Natural killer cell treated with Interleukin-12 subunit alpha and Interleukin-12 subunit beta and Interleukin-15 and Interleukin-18, amount 100 ng/mL, for 72 hours (primary cell): ENCODE results near the gene TLX1. TPM values are rescaled to one million over a fixed set of nuclear protein-coding genes. Genes with fewer than 3 reads are reported as not detected.
"Not testable (repeated sequence)": the region's sequence is repeated elsewhere in the genome, so short reads cannot be mapped to it uniquely, and the experiment has no call there.

Experiments used
- ATAC-seq, 2 donors: fragments of 150-1000 bp; cut with Tn5 transposase in 1 of 2; sonication (Bioruptor Pico), chemical (Tn5 transposase) in 1 of 2; 2 replicates each; pipeline ENCODE4 v1.10.0; 2021
- DNase-seq: peaks from one replicate; pipeline ENCODE4 v3.0.0; 2022; ENCODE audit warnings: low spot score
- H3K27ac Mint-ChIP-seq, 2 donors: 1 replicate in 1 of 2; 2 replicates in 1 of 2; pipeline ENCODE4 v1.8.0; 2022; ENCODE audit warnings: mixed read lengths in 2 of 2, mild to moderate bottlenecking in 1 of 2, moderate library complexity in 1 of 2
- H3K27me3 Mint-ChIP-seq, 2 donors: 1 replicate in 1 of 2; 2 replicates in 1 of 2; pipeline ENCODE4 v1.8.0; 2022; ENCODE audit warnings: mixed read lengths in 2 of 2
- H3K36me3 Mint-ChIP-seq: one replicate; pipeline ENCODE4 v1.8.0; 2022; ENCODE audit warnings: mixed read lengths
- H3K4me1 Mint-ChIP-seq, 2 donors: 1 replicate in 1 of 2; 2 replicates in 1 of 2; pipeline ENCODE4 v1.8.0; 2022; ENCODE audit warnings: low read depth in 2 of 2, mixed read lengths in 2 of 2, mild to moderate bottlenecking in 1 of 2
- H3K4me3 Mint-ChIP-seq: one replicate; pipeline ENCODE4 v1.8.0; 2022; ENCODE audit warnings: mixed read lengths
- H3K9me3 Mint-ChIP-seq: 2 replicates; pipeline ENCODE4 v1.8.0; 2022; ENCODE audit warnings: mixed read lengths
- total RNA-seq, 2 donors: library from RNA; stranded (reverse); gene quantifications; one replicate each; pipeline ENCODE4 v1.2.3, GENCODE V29; 2022

The TLX1 gene
- total RNA-seq, 2 donors from 2014 or later: not detected

- peaks cover 1 to 4% of the 10 kb centered on the region in 2 donors for H3K4me1 Mint-ChIP-seq
- no peaks in the 10 kb centered on the region for H3K36me3 Mint-ChIP-seq
- H3K27ac Mint-ChIP-seq: no peak overlapping the region
- H3K27me3 Mint-ChIP-seq: peaks cover 46 to 49% of the 10 kb centered on the region in 2 donors
- no peaks in the 10 kb centered on the region for H3K9me3 Mint-ChIP-seq
- DNase-seq: no peak
- ATAC-seq: no peak
- no peak overlapping the region for H3K4me3 Mint-ChIP-seq
Observed at GRCh38 chr10:101143345-101143630, 12.2 kb downstream of the TLX1 start.

GRCh38 chr10:101144053-101144452 lies 13.0 kb downstream of the TLX1 start:
- no peaks in the 10 kb centered on the region for H3K9me3 Mint-ChIP-seq
- peaks cover 0 to 2% of the 10 kb centered on the region in 2 donors for H3K4me1 Mint-ChIP-seq
- no peak overlapping the region for H3K4me3 Mint-ChIP-seq
- H3K36me3 Mint-ChIP-seq: no peaks in the 10 kb centered on the region
- ATAC-seq: no peak
- DNase-seq: no peak
- H3K27me3 Mint-ChIP-seq: peaks cover 45 to 48% of the 10 kb centered on the region in 2 donors
- no peak overlapping the region for H3K27ac Mint-ChIP-seq

- no peaks in the 10 kb centered on the region for H3K36me3 Mint-ChIP-seq
Observed at GRCh38 chr10:101145145-101145544, 14.0 kb downstream of the TLX1 start.

GRCh38 chr10:101145750-101146391 lies 14.8 kb downstream of the TLX1 start:
- no peak overlapping the region for H3K27ac Mint-ChIP-seq

More at GRCh38 chr10:101145145-101145544, 14.0 kb downstream of the TLX1 start:
- no peak for DNase-seq
- no peaks in the 10 kb centered on the region for H3K9me3 Mint-ChIP-seq
- ATAC-seq: no peak
- peaks cover 42 to 51% of the 10 kb centered on the region in 2 donors for H3K27me3 Mint-ChIP-seq
- H3K4me3 Mint-ChIP-seq: no peak overlapping the region
- no peak overlapping the region for H3K27ac Mint-ChIP-seq
- peaks cover 0 to 2% of the 10 kb centered on the region in 2 donors for H3K4me1 Mint-ChIP-seq

GRCh38 chr10:101146392-101147251 lies 15.5 kb downstream of the TLX1 start:
- no peaks in the 10 kb centered on the region for H3K36me3 Mint-ChIP-seq
- H3K27me3 Mint-ChIP-seq: peaks cover 45 to 58% of the 10 kb centered on the region in 2 donors
- peaks cover 0 to 2% of the 10 kb centered on the region in 2 donors for H3K4me1 Mint-ChIP-seq
- H3K4me3 Mint-ChIP-seq: no peak overlapping the region
- DNase-seq: no peak
- no peak for ATAC-seq
- H3K9me3 Mint-ChIP-seq: no peaks in the 10 kb centered on the region
- no peak overlapping the region for H3K27ac Mint-ChIP-seq

More at GRCh38 chr10:101145750-101146391, 14.8 kb downstream of the TLX1 start:
- no peaks in the 10 kb centered on the region for H3K36me3 Mint-ChIP-seq
- no peaks in the 10 kb centered on the region for H3K9me3 Mint-ChIP-seq
- peaks cover 0 to 2% of the 10 kb centered on the region in 2 donors for H3K4me1 Mint-ChIP-seq
- peaks cover 42 to 52% of the 10 kb centered on the region in 2 donors for H3K27me3 Mint-ChIP-seq
- ATAC-seq (no peak), DNase-seq (no peak)
- H3K4me3 Mint-ChIP-seq: no peak overlapping the region

GRCh38 chr10:101151395-101151794 lies 20.3 kb downstream of the TLX1 start:
- Mint-ChIP-seq H3K36me3 (no peaks in the 10 kb centered on the region), H3K4me1 (no peaks in the 10 kb centered on the region), H3K9me3 (no peaks in the 10 kb centered on the region), H3K4me3 (no peak overlapping the region), H3K27ac (no peak overlapping the region), H3K27me3 (peaks cover 38 to 56% of the 10 kb centered on the region in 2 donors)
- ATAC-seq: no peak
- no peak for DNase-seq

- Mint-ChIP-seq H3K27me3 (peaks cover 38 to 58% of the 10 kb centered on the region in 2 donors), H3K27ac (no peak overlapping the region), H3K36me3 (no peaks in the 10 kb centered on the region), H3K4me3 (no peak overlapping the region), H3K4me1 (no peaks in the 10 kb centered on the region), H3K9me3 (no peaks in the 10 kb centered on the region)
- ATAC-seq: no peak
- DNase-seq: no peak
Observed at GRCh38 chr10:101152316-101152715, 21.2 kb downstream of the TLX1 start.

GRCh38 chr10:101154506-101154905 lies 23.4 kb downstream of the TLX1 start:
- H3K36me3 Mint-ChIP-seq, H3K9me3 Mint-ChIP-seq, ATAC-seq, H3K4me1 Mint-ChIP-seq, H3K4me3 Mint-ChIP-seq, H3K27ac Mint-ChIP-seq, DNase-seq: not testable (repeated sequence)
- H3K27me3 Mint-ChIP-seq: peaks cover 27 to 54% of the 10 kb centered on the region in 2 donors

- Mint-ChIP-seq H3K4me1 (peaks cover 0 to 4% of the 10 kb centered on the region in 2 donors), H3K9me3 (no peaks in the 10 kb centered on the region), H3K27me3 (peaks cover 33 to 66% of the 10 kb centered on the region in 2 donors), H3K27ac (no peak overlapping the region), H3K36me3 (no peaks in the 10 kb centered on the region), H3K4me3 (no peak overlapping the region)
- ATAC-seq (no peak), DNase-seq (no peak)
Observed at GRCh38 chr10:101155896-101156295, 24.8 kb downstream of the TLX1 start.

- ATAC-seq (no peak), DNase-seq (no peak)
- Mint-ChIP-seq H3K4me1 (peaks cover 8 to 15% of the 10 kb centered on the region in 2 donors), H3K36me3 (no peaks in the 10 kb centered on the region), H3K27me3 (peaks cover 40 to 70% of the 10 kb centered on the region in 2 donors), H3K27ac (no peak overlapping the region), H3K9me3 (no peaks in the 10 kb centered on the region), H3K4me3 (no peak overlapping the region)
Observed at GRCh38 chr10:101157756-101158458, 26.8 kb downstream of the TLX1 start.

- no peak overlapping the region for H3K4me3 Mint-ChIP-seq
Observed at GRCh38 chr10:101158459-101159058, 27.5 kb downstream of the TLX1 start.

GRCh38 chr10:101161494-101162299 lies 30.6 kb downstream of the TLX1 start:
- H3K4me3 Mint-ChIP-seq: no peak overlapping the region
- DNase-seq (peak; percentile 81), ATAC-seq (peak; percentile 64 to 76)
- peaks cover 13 to 21% of the 10 kb centered on the region in 2 donors for H3K4me1 Mint-ChIP-seq
- H3K27me3 Mint-ChIP-seq: peaks cover 54 to 73% of the 10 kb centered on the region in 2 donors
- H3K27ac Mint-ChIP-seq: no peak overlapping the region
- H3K36me3 Mint-ChIP-seq: no peaks in the 10 kb centered on the region
- H3K9me3 Mint-ChIP-seq: no peaks in the 10 kb centered on the region

More at GRCh38 chr10:101158459-101159058, 27.5 kb downstream of the TLX1 start:
- DNase-seq: no peak
- Mint-ChIP-seq H3K27me3 (peaks cover 43 to 73% of the 10 kb centered on the region in 2 donors), H3K9me3 (no peaks in the 10 kb centered on the region), H3K27ac (no peak overlapping the region), H3K36me3 (no peaks in the 10 kb centered on the region), H3K4me1 (peaks cover 8 to 15% of the 10 kb centered on the region in 2 donors)
- peak; percentile 5 to 34 for ATAC-seq

- Mint-ChIP-seq H3K27ac (no peak overlapping the region), H3K9me3 (no peaks in the 10 kb centered on the region), H3K4me3 (no peak overlapping the region), H3K4me1 (peaks cover 13 to 21% of the 10 kb centered on the region in 2 donors), H3K27me3 (peaks cover 57 to 74% of the 10 kb centered on the region in 2 donors), H3K36me3 (no peaks in the 10 kb centered on the region)
- no peak for DNase-seq
- ATAC-seq: no peak
Observed at GRCh38 chr10:101162677-101163076, 31.6 kb downstream of the TLX1 start.
